ENCODE data around the gene FGF12.

The FGF12 gene

DNA sequence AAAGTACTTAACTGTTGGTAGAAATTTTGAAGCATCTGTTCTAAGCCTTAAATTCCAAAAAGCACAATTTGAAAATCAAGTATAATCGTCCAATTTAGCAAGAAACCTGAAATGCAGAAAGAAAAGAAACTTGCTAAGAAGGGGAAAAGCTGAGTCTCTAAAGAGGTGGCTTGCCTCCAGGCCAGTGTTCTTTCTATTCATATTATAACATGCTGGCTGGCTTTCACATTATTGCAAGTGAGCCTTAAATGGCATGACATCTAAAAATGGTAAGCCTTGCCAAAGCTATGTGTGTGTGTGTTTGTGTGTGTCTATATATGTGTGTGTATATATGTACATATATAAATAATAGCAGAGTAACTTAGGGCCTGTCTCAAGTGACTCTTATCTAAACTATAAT, 89.5 kb downstream of the FGF12 start:
- DNase-seq (ENCODE audit: low spot score) (no peak), ATAC-seq (ENCODE audit: low read depth) (no peak)
- Histone ChIP-seq H3K9me3 (ENCODE audit: severe bottlenecking) (no peaks in the 10 kb centered on the region), H3K27me3 (ENCODE audit: insufficient read depth, poor library complexity, severe bottlenecking) (peaks cover 14% of the 10 kb centered on the region), H3K4me3 (ENCODE audit: severe bottlenecking) (no peak overlapping the region), H3K36me3 (ENCODE audit: low read depth) (no peaks in the 10 kb centered on the region), H3K4me1 (ENCODE audit: insufficient read depth, poor library complexity, severe bottlenecking) (no peaks in the 10 kb centered on the region), H3K27ac (ENCODE audit: poor library complexity, severe bottlenecking) (no peak overlapping the region)
- no peak for TF ChIP-seq CTCF (IDR thresholded peaks at IDR 0.05; ENCODE audit: poor library complexity, severe bottlenecking)

DNA sequence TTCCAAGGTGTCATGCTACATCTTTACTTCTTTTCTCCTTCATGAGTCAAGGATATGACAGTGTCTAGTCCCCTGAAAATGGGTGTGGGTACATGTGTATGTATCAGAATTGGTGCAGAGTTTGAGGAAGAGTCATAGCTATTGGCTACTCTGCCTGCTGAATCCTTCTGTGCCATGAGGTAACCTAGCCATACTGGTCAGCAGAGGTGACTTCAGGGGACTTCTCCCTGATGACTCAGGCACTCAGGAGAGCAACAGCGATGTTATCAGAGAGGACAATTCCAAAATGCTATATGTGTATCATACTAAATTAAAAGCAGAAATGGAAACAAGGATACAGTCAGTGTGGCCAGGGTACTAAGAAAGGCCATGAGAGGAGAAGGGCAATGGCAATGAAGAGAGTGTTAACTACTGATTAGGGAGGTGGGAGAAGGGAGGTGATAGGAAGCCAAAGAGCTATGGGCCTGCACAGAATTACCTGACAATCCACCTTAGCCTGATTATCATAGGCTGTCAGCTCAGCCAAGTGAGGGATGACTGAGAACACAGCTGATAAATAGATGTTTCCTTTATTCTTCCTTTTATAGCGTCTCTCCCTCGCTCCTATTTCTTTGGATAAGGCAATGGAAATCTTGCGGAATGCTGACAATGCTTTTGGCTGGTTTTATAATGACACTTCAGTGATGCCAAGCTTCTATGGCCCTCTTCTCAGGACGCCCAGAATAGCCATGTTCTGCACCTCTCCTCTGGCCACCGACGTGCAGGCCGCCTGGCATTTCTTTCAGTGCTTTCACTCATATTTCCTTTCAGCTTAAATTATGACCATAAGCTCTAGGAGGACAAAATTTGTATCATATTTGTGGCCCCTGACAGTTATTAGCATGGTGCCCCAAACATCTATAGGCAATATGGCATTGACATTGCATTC, 90.6 kb downstream of the FGF12 start:
- H3K4me3 ChIP-seq (ENCODE audit: severe bottlenecking): no peak overlapping the region
- no peaks in the 10 kb centered on the region for H3K4me1 ChIP-seq (ENCODE audit: insufficient read depth, poor library complexity, severe bottlenecking)
- ATAC-seq (ENCODE audit: low read depth) (no peak), DNase-seq (ENCODE audit: low spot score) (no peak)
- TF ChIP-seq CTCF (IDR thresholded peaks at IDR 0.05; ENCODE audit: poor library complexity, severe bottlenecking): no peak
- no peaks in the 10 kb centered on the region for H3K36me3 ChIP-seq (ENCODE audit: low read depth)
- H3K27ac ChIP-seq (ENCODE audit: poor library complexity, severe bottlenecking): no peak overlapping the region
- H3K27me3 ChIP-seq (ENCODE audit: insufficient read depth, poor library complexity, severe bottlenecking): peaks cover 14% of the 10 kb centered on the region
- no peaks in the 10 kb centered on the region for H3K9me3 ChIP-seq (ENCODE audit: severe bottlenecking)

DNA sequence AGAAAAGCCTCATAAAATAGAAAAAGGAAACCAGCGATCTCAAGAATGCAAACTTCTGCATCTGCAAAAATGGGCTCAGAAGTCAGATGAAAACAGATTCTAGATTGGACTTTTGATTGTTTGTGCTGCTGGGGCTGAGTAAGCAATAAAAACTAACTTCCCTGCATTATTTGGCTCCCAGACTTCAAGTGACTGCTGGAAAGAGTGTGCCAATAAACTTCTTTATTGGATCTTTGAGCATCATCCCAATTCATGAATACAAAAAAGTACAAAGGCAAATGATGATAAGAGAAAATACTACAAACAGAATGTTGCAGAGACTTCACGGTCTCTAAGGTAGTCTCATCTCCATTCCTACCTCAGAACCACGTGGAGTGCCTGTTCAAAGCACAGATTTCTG, 97.9 kb downstream of the FGF12 start:
- DNase-seq (ENCODE audit: low spot score) (no peak), ATAC-seq (ENCODE audit: low read depth) (no peak)
- Histone ChIP-seq H3K27me3 (ENCODE audit: insufficient read depth, poor library complexity, severe bottlenecking) (peaks cover 6% of the 10 kb centered on the region), H3K9me3 (ENCODE audit: severe bottlenecking) (no peaks in the 10 kb centered on the region), H3K4me1 (ENCODE audit: insufficient read depth, poor library complexity, severe bottlenecking) (no peaks in the 10 kb centered on the region), H3K36me3 (ENCODE audit: low read depth) (no peaks in the 10 kb centered on the region), H3K27ac (ENCODE audit: poor library complexity, severe bottlenecking) (no peak overlapping the region), H3K4me3 (ENCODE audit: severe bottlenecking) (no peak overlapping the region)
- TF ChIP-seq CTCF (IDR thresholded peaks at IDR 0.05; ENCODE audit: poor library complexity, severe bottlenecking): no peak

GRCh38 chr3:192621909-192622308, 105.4 kb downstream of the FGF12 start:
- H3K27ac ChIP-seq (ENCODE audit: poor library complexity, severe bottlenecking): no peak overlapping the region
- TF ChIP-seq CTCF (IDR thresholded peaks at IDR 0.05; ENCODE audit: poor library complexity, severe bottlenecking): no peak
- no peak for ATAC-seq (ENCODE audit: low read depth)

GRCh38 chr3:192620275-192620674, 107.1 kb downstream of the FGF12 start:
- H3K9me3 ChIP-seq (ENCODE audit: severe bottlenecking): no peaks in the 10 kb centered on the region
- peaks cover 6% of the 10 kb centered on the region for H3K27me3 ChIP-seq (ENCODE audit: insufficient read depth, poor library complexity, severe bottlenecking)
- no peak for TF ChIP-seq CTCF (IDR thresholded peaks at IDR 0.05; ENCODE audit: poor library complexity, severe bottlenecking)
- H3K4me1 ChIP-seq (ENCODE audit: insufficient read depth, poor library complexity, severe bottlenecking): no peaks in the 10 kb centered on the region
- ATAC-seq (ENCODE audit: low read depth): no peak
- no peaks in the 10 kb centered on the region for H3K36me3 ChIP-seq (ENCODE audit: low read depth)
- H3K4me3 ChIP-seq (ENCODE audit: severe bottlenecking): no peak overlapping the region
- DNase-seq (ENCODE audit: low spot score): no peak
- H3K27ac ChIP-seq (ENCODE audit: poor library complexity, severe bottlenecking): no peak overlapping the region

More at GRCh38 chr3:192621909-192622308, 105.4 kb downstream of the FGF12 start:
- no peaks in the 10 kb centered on the region for H3K9me3 ChIP-seq (ENCODE audit: severe bottlenecking)
- H3K4me3 ChIP-seq (ENCODE audit: severe bottlenecking): no peak overlapping the region
- no peaks in the 10 kb centered on the region for H3K4me1 ChIP-seq (ENCODE audit: insufficient read depth, poor library complexity, severe bottlenecking)
- DNase-seq (ENCODE audit: low spot score): no peak
- peaks cover 6% of the 10 kb centered on the region for H3K27me3 ChIP-seq (ENCODE audit: insufficient read depth, poor library complexity, severe bottlenecking)
- no peaks in the 10 kb centered on the region for H3K36me3 ChIP-seq (ENCODE audit: low read depth)
